GM15510 (cell line): ENCODE data around the gene DYTN.

ENCODE experiments used
- POLR2A ChIP-seq: IDR thresholded peaks from 3 replicates; pipeline ENCODE4 v1.6.1; 2011; ENCODE audit warnings: borderline replicate concordance; ENCODE audit not compliant: insufficient read length; ENCODE audit errors: extremely low read depth

The DYTN gene

GRCh38 chr2:206611736-206612135, 106.5 kb downstream of the DYTN start:
- no peak for TF ChIP-seq POLR2A

- no peak for TF ChIP-seq POLR2A
Measured at GRCh38 chr2:206611191-206611590, 107.0 kb downstream of the DYTN start.

- TF ChIP-seq POLR2A, result no peak
Measured at GRCh38 chr2:206610451-206610850, 107.7 kb downstream of the DYTN start.

GRCh38 chr2:206603243-206603642, 115.0 kb downstream of the DYTN start:
- no peak for TF ChIP-seq POLR2A
